OCI-M2 (cell line): ENCODE data around the gene ITGA5.

ENCODE experiments used
- DNase-seq: peaks from one replicate; lab custom pipeline; 2025; ENCODE audit not compliant: unreplicated experiment; lab: John Stamatoyannopoulos, UW

ITGA5 gene

GRCh38 chr12:54373649-54374561 lies 45.2 kb downstream of the ITGA5 start:
- DNase-seq: no peak

GRCh38 chr12:54372113-54372806 lies 46.8 kb downstream of the ITGA5 start:
- DNase-seq: no peak

- DNase-seq: no peak
These were observed 47.5 kb downstream of the ITGA5 start for GRCh38 chr12:54371328-54372112.

- no peak for DNase-seq
These were observed 48.8 kb downstream of the ITGA5 start for GRCh38 chr12:54370171-54370730.

- DNase-seq: no peak
These were observed 49.4 kb downstream of the ITGA5 start for GRCh38 chr12:54369597-54370131.

- peak; percentile 69 for DNase-seq
These were observed 50.1 kb downstream of the ITGA5 start for GRCh38 chr12:54368709-54369596.

GRCh38 chr12:54368025-54368708 lies 50.9 kb downstream of the ITGA5 start:
- DNase-seq: no peak

GRCh38 chr12:54364413-54364812 lies 54.7 kb downstream of the ITGA5 start, which contains the start of gene GPR84:
Gene GPR84 (minus strand): TSS chr12:54364486. CDS start chr12:54363851, 635 bp downstream.
- no peak for DNase-seq

- DNase-seq: no peak
These were observed 55.4 kb downstream of the ITGA5 start for GRCh38 chr12:54363618-54364017.

GRCh38 chr12:54363047-54363446 lies 56.0 kb downstream of the ITGA5 start:
- DNase-seq: no peak

- DNase-seq: peak; percentile 31
These were observed 58.2 kb downstream of the ITGA5 start for GRCh38 chr12:54360717-54361456.

GRCh38 chr12:54359762-54360351 lies 59.2 kb downstream of the ITGA5 start:
- DNase-seq: no peak

GRCh38 chr12:54358945-54359761 lies 59.9 kb downstream of the ITGA5 start:
- DNase-seq: peak; percentile 78

- no peak for DNase-seq
These were observed 60.7 kb downstream of the ITGA5 start for GRCh38 chr12:54358191-54358944.

GRCh38 chr12:54357506-54358190 lies 61.4 kb downstream of the ITGA5 start:
- DNase-seq: no peak

- DNase-seq: no peak
These were observed 62.1 kb downstream of the ITGA5 start for GRCh38 chr12:54356951-54357356.
